Astrocyte (in vitro differentiated cells and primary cell): ENCODE results near the gene LY86. TPM values are rescaled to one million over a fixed set of nuclear protein-coding genes. Genes with fewer than 3 reads are reported as not detected.

ENCODE experiments used
- DNase-seq: peaks from one replicate; pipeline ENCODE4 v3.0.0-alpha.2; 2010; ENCODE audit warnings: low read depth
- FAIRE-seq: peaks from 2 replicates; lab custom pipeline; 2011; peaks lifted over from hg19 to GRCh38; lab: Jason Lieb, UNC
- H2AFZ ChIP-seq: 2 replicates; pipeline ENCODE4 v1.6.0; 2012; ENCODE audit warnings: low read depth, low read length, inconsistent platforms
- H3K27ac ChIP-seq: 2 replicates; pipeline ENCODE4 v1.5.1; 2011; ENCODE audit warnings: low read depth, low read length, inconsistent platforms
- H3K27me3 ChIP-seq: 2 replicates; pipeline ENCODE4 v1.6.0; 2011; ENCODE audit warnings: low read length, inconsistent platforms; ENCODE audit not compliant: insufficient read depth
- H3K36me3 ChIP-seq: 2 replicates; pipeline ENCODE4 v1.5.1; 2011; ENCODE audit warnings: low read length, inconsistent platforms; ENCODE audit not compliant: insufficient read depth
- H3K4me1 ChIP-seq: 2 replicates; pipeline ENCODE4 v1.5.1; 2011; ENCODE audit warnings: low read length, inconsistent platforms; ENCODE audit not compliant: insufficient read depth
- H3K4me2 ChIP-seq: 2 replicates; pipeline ENCODE4 v1.6.0; 2012; ENCODE audit warnings: low read length, inconsistent platforms
- H3K4me3 ChIP-seq: 2 replicates; pipeline ENCODE4 v1.5.1; 2011; ENCODE audit warnings: low read depth, mild to moderate bottlenecking, low read length, inconsistent platforms; ENCODE audit not compliant: insufficient read depth
- H3K79me2 ChIP-seq: 2 replicates; pipeline ENCODE4 v1.6.0; 2012; ENCODE audit warnings: mild to moderate bottlenecking, low read length, inconsistent platforms; ENCODE audit not compliant: insufficient read depth
- H3K9ac ChIP-seq: 2 replicates; pipeline ENCODE4 v1.6.0; 2012; ENCODE audit warnings: mild to moderate bottlenecking, low read length, inconsistent platforms
- H3K9me3 ChIP-seq: 2 replicates; pipeline ENCODE4 v1.5.1; 2012; ENCODE audit warnings: low read depth, mild to moderate bottlenecking, low read length, inconsistent platforms; ENCODE audit not compliant: insufficient read depth
- H4K20me1 ChIP-seq: 2 replicates; pipeline ENCODE4 v1.6.0; 2012; ENCODE audit warnings: low read length, inconsistent platforms; ENCODE audit not compliant: insufficient read depth
- H3K27ac Mint-ChIP-seq: one replicate; pipeline ENCODE4 v1.8.0; 2021; ENCODE audit warnings: mild to moderate bottlenecking, mixed read lengths; ENCODE audit not compliant: unreplicated experiment
- H3K27me3 Mint-ChIP-seq: one replicate; pipeline ENCODE4 v1.8.0; 2021; ENCODE audit warnings: low read depth, mixed read lengths; ENCODE audit not compliant: unreplicated experiment
- H3K36me3 Mint-ChIP-seq: one replicate; pipeline ENCODE4 v1.8.0; 2021; ENCODE audit warnings: low read depth, mixed read lengths; ENCODE audit not compliant: unreplicated experiment
- H3K4me1 Mint-ChIP-seq: one replicate; pipeline ENCODE4 v1.8.0; 2021; ENCODE audit warnings: low read depth, mixed read lengths; ENCODE audit not compliant: unreplicated experiment
- H3K4me3 Mint-ChIP-seq: one replicate; pipeline ENCODE4 v1.8.0; 2021; ENCODE audit warnings: mild to moderate bottlenecking, moderate library complexity, mixed read lengths; ENCODE audit not compliant: unreplicated experiment
- H3K9me3 Mint-ChIP-seq: one replicate; pipeline ENCODE4 v1.8.0; 2021; ENCODE audit warnings: mild to moderate bottlenecking, mixed read lengths; ENCODE audit not compliant: unreplicated experiment
- CTCF ChIP-seq: IDR thresholded peaks from 2 replicates; pipeline ENCODE4 v1.5.1; 2011; ENCODE audit warnings: low read depth, mild to moderate bottlenecking, inconsistent platforms, low read length, moderate library complexity; ENCODE audit not compliant: insufficient read depth
- EZH2 ChIP-seq: IDR thresholded peaks from 2 replicates; pipeline ENCODE4 v1.6.1; 2012; ENCODE audit warnings: mild to moderate bottlenecking, low read length, inconsistent platforms; ENCODE audit not compliant: insufficient read depth
- total RNA-seq: library from RNA; stranded (reverse); gene quantifications from 2 replicates; pipeline ENCODE4 v1.2.1, GENCODE V29; 2021

Gene LY86
- total RNA-seq, 1 donor from 2014 or later: not detected

GRCh38 chr6:6564154-6564553, 24.4 kb upstream of the LY86 start:
- Histone ChIP-seq H3K9me3 (no peaks in the 10 kb centered on the region), H3K36me3 (no peaks in the 10 kb centered on the region), H3K27me3 (no peaks in the 10 kb centered on the region), H3K79me2 (no peaks in the 10 kb centered on the region), H3K27ac (no peak overlapping the region), H3K4me2 (no peak overlapping the region), H3K4me1 (no peaks in the 10 kb centered on the region), H3K9ac (no peak overlapping the region), H2AFZ (no peak overlapping the region), H4K20me1 (no peaks in the 10 kb centered on the region), H3K4me3 (no peak overlapping the region)
- FAIRE-seq (no peak), DNase-seq (no peak)
- H3K9me3 Mint-ChIP-seq: no peaks in the 10 kb centered on the region
- no peak for TF ChIP-seq CTCF
- H3K27ac Mint-ChIP-seq: no peak overlapping the region
- H3K4me3 Mint-ChIP-seq: no peak overlapping the region
- H3K4me1 Mint-ChIP-seq: peaks cover 3% of the 10 kb centered on the region
- no peaks in the 10 kb centered on the region for H3K36me3 Mint-ChIP-seq
- peaks cover 8% of the 10 kb centered on the region for H3K27me3 Mint-ChIP-seq

GRCh38 chr6:6565069-6565468, 23.5 kb upstream of the LY86 start:
- DNase-seq: no peak
- Mint-ChIP-seq H3K4me3 (no peak overlapping the region), H3K36me3 (no peaks in the 10 kb centered on the region), H3K4me1 (peaks cover 9% of the 10 kb centered on the region), H3K9me3 (no peaks in the 10 kb centered on the region), H3K27ac (no peak overlapping the region), H3K27me3 (peaks cover 5% of the 10 kb centered on the region)
- Histone ChIP-seq H3K4me3 (no peak overlapping the region), H3K9ac (no peak overlapping the region), H3K36me3 (no peaks in the 10 kb centered on the region), H3K79me2 (no peaks in the 10 kb centered on the region), H3K27ac (no peak overlapping the region), H3K4me1 (no peaks in the 10 kb centered on the region), H3K27me3 (no peaks in the 10 kb centered on the region), H3K9me3 (no peaks in the 10 kb centered on the region), H3K4me2 (no peak overlapping the region), H4K20me1 (no peaks in the 10 kb centered on the region), H2AFZ (no peak overlapping the region)
- no peak for FAIRE-seq
- TF ChIP-seq EZH2 (no peak), CTCF (no peak)

GRCh38 chr6:6565488-6565887, 23.0 kb upstream of the LY86 start:
- Mint-ChIP-seq H3K27ac (no peak overlapping the region), H3K36me3 (no peaks in the 10 kb centered on the region), H3K9me3 (no peaks in the 10 kb centered on the region), H3K4me3 (no peak overlapping the region), H3K4me1 (peaks cover 9% of the 10 kb centered on the region), H3K27me3 (peaks cover 5% of the 10 kb centered on the region)
- H4K20me1 ChIP-seq: no peaks in the 10 kb centered on the region
- H3K4me1 ChIP-seq: no peaks in the 10 kb centered on the region
- no peak overlapping the region for H2AFZ ChIP-seq
- no peak for TF ChIP-seq CTCF
- no peak for TF ChIP-seq EZH2
- H3K27ac ChIP-seq: no peak overlapping the region
- H3K4me3 ChIP-seq: no peak overlapping the region
- H3K36me3 ChIP-seq: no peaks in the 10 kb centered on the region
- FAIRE-seq: no peak
- no peak overlapping the region for H3K4me2 ChIP-seq
- no peaks in the 10 kb centered on the region for H3K9me3 ChIP-seq
- DNase-seq: no peak
- H3K79me2 ChIP-seq: no peaks in the 10 kb centered on the region
- no peak overlapping the region for H3K9ac ChIP-seq
- no peaks in the 10 kb centered on the region for H3K27me3 ChIP-seq
